Fibroblast of skin of scalp (primary cell): Measurements from ENCODE around the gene DBH.

Source experiments
- DNase-seq: peaks from one replicate; pipeline ENCODE4 v3.0.0-alpha.2; 2013

Gene DBH

GRCh38 chr9:133702798-133703590 is 66.8 kb downstream of the DBH start:
- DNase-seq: no peak

GRCh38 chr9:133703591-133704399 is 67.6 kb downstream of the DBH start:
- DNase-seq: no peak

- no peak for DNase-seq
Measured at GRCh38 chr9:133704711-133705181, 68.6 kb downstream of the DBH start.

- no peak for DNase-seq
Measured at GRCh38 chr9:133705576-133705975, 69.4 kb downstream of the DBH start.

DNA sequence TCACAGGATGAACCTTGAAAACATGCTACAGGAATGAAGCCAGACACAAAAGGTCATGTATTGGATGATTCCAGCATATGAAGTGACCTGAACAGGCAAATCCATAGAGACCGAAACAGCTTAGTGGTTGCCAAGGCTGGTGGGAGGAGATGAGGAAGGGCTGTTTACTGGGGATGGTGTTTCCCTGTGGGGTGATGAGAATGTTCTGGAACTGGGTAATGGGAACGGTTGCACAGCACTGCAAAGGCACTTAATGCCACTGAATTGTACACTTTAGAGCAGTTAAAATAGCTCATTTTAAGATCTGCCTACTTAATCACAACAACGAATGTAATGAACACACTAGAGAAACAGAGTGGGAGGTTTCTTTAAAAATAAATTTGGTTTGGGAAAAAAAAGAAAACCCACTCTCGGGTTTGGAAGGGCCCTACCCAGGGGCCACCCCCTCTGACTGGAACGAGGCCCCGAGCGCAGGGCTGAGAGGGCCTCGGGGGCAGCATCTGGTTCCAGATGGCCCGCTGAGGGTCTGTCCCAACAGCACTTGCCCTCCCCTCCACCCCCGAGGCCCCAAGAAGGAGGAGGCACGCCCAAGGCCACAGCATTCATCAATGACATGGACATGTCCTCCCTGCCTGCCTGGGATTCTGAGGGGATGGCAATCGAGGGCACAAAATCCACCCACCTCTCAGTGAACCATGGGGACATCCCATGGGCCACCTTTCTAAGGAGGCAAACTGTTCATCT is 70.3 kb downstream of the DBH start:
- no peak for DNase-seq

DNA sequence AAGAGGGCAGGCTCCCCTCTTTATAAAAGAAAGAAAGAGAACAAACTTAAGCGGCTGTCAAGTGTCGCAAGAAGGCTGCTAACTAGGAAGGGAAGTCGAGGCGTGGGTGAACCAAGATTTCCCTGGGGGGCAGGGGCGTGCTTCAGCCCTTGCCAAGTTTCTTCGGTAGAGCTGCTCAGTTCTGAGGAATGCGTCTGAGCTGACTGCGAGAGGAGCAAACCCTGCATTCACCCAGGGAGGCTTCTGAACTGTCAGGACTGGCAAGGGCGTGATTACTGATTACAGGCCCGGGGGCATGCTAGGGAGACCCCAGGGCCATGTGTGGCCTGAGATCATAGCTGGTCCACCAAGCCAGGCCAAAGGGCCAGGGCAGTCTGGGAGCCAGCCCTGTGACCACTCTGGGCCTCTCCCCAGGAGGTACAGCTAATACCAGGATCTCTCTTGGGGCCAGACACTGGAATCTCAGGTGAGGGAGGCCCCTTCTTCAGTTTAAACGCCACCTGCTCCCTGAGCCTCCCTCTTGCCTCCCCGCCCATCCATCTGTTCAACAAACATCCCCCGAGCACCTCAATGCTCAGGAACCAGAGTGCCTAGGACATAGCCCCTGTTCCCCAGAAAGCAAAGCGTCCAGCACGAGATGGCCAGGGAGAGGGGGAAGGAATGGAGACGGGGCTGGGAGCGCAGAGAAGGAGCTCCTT is 71.1 kb downstream of the DBH start:
- peak; percentile 78 for DNase-seq

GRCh38 chr9:133707763-133708245 is 71.6 kb downstream of the DBH start:
- DNase-seq: no peak

DNA sequence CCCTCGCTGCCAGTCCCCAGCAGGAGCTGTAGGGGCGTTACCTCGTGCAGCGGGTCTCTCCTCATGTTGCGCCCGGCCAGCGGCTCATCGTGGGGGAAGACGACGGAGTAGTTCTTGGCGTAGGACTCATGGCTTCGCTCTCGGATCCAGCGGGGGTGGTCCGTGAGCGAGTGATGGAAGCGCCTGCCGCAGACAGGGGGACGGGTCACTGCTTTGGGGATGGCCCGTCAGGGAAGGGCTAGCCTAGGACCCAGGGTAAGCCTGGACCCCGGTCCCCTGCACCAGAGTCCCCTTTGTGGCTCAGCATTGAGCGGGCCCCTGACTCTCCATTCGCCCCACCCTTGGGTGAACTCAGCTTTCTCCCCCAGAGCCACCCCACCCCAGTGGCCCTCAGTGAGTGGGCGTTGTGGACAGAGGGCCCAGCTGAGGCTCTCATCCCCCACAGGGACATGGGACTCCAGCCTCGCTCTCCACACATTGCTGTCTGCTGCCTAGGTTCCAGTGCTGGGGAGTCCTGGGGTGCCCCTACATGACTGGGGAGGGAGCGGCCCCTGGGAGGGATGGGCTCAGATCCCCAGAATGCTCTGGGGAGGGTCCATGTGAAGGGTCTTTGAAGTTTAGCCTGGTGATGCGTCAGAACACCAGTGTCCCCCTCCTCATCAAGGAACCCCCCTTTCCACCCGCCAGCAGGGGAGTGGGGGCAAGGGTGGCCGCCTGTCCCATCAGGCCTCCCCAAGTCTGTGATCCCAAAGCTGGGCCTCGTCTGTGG is 72.3 kb downstream of the DBH start:
- DNase-seq: no peak
